Non-pigmented ciliary epithelial cell (primary cell): ENCODE data around the gene SLC13A4.
"Not testable (repeated sequence)": the region's sequence is repeated elsewhere in the genome, so short reads cannot be mapped to it uniquely, and the experiment has no call there.

Experiments used
- DNase-seq: peaks from one replicate; pipeline ENCODE4 v3.0.0-alpha.2; 2010; ENCODE audit warnings: low read depth

The SLC13A4 gene

DNA sequence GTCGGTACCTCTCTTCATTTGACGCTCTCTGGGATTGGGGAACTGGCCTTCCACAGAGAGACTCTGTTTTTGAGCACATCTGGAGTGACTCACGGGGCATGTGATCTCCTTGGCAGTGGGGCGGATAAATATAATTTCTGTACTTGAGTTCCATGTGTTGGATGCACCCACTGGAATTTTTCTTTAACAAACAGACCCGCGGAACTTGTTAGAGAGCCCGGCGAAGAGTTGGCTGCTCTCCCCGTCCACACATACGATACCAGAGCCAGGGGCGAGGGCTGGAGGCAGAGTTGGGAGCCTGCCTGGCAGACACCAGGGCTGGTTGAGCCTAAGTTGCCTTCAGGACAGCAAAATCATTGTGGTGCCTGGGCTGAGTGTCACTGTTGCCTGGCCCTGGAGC is 20.8 kb upstream of the SLC13A4 start, which contains the start of gene FAM180A:
Gene FAM180A (minus strand): TSS at position 44 of the 400 bp plus-strand sequence. CDS start 233 bp downstream, outside the sequence.
- DNase-seq = no peak

DNA sequence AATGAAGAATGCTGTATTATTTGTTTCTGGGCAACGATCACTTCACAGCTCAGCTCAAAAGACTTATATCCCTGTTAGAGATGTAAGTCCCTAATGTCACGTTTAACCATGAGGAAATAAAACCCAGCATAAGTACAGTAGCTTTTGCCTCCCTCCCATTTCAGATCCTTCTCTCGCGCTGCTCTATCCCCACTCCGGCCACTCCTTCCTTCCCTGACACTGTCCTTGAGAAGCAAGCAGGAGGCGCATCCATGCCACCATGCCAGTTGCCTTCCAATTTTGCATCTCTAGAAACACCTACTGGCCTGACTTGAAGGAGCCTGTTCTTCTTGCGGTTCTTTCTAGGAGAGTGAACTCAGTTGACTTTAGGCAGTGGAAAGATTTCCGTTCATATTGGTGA is 19.4 kb upstream of the SLC13A4 start:
- no peak for DNase-seq

- peak; percentile 81 for DNase-seq
Observed at GRCh38 chr7:135745703-135746312, 17.8 kb upstream of the SLC13A4 start.

DNA sequence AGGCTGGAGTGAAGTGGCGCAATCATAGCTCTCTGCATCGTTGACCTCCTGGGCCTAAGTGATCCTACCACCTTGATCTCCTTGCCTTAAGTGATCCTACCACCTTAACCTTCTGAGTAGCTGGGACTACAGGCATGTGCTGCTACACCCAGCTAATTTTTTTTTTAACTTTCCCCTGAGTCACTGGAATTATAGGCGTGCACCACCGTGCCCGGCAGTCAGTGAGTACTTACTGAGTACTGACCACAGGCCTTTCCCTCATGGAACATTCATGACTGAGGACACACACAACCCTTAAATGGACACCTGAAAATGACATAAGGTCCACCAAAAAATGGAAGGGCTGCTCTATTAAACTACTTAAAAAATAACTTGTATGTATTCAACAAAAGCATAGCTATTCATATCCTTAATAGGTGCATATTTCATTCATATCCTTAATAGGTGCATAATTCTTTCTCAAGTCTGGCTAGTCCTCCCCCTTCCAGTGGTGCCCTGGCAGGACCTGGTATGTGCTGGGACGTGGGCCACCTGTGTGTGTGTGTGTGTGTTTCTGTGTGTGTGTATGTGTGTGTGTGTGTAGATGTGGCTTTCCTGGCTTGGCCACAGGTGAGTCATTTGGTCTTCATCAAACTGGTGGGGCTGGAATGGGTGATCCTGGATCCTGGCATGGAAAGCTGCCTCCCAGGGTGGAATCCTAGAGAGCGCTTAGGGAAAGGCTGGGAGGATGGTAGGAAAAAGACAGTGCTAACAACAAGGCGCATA is 17.1 kb upstream of the SLC13A4 start:
- DNase-seq = no peak

GRCh38 chr7:135743907-135744731 is 16.1 kb upstream of the SLC13A4 start:
- no peak for DNase-seq

GRCh38 chr7:135742371-135742770 is 14.4 kb upstream of the SLC13A4 start:
- no peak for DNase-seq

DNA sequence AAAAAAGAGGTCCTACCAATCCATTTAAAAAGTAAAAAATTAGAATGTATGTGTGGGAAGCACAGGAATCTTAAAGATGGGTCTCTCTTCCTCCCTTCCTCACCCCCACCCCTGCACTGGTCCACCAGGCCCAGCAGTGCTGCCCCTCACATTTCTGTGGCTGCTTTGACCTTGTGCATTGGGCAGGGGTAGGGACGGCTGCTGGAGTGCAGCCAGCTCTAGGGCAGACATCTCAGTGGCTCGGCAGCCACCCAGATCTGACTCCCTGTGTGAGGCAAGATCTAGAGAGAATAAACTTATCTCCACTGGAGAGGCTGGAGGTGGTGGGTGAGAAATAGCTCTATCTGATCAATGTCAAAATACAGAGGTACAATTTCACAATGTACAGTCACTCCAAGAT is 13.9 kb upstream of the SLC13A4 start:
- no peak for DNase-seq

GRCh38 chr7:135740889-135741288 is 12.9 kb upstream of the SLC13A4 start:
- no peak for DNase-seq

DNA sequence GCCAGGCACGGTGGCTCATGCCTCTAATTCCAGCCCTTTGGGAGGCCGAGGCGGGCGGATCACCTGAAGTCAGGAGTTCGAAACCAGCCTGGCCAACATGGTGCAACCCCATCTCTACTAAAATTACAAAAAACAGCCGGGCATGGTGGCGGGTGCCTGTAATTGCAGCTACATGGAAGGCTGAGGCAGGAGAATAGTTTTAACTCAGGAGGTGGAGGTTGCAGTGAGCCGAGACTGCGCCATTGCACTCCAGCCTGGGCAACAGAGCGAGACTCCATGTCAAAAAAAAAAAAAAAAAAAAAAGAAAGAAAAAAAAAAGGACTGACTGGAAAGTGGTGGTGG is 9.3 kb upstream of the SLC13A4 start:
- not testable (repeated sequence) for DNase-seq

DNA sequence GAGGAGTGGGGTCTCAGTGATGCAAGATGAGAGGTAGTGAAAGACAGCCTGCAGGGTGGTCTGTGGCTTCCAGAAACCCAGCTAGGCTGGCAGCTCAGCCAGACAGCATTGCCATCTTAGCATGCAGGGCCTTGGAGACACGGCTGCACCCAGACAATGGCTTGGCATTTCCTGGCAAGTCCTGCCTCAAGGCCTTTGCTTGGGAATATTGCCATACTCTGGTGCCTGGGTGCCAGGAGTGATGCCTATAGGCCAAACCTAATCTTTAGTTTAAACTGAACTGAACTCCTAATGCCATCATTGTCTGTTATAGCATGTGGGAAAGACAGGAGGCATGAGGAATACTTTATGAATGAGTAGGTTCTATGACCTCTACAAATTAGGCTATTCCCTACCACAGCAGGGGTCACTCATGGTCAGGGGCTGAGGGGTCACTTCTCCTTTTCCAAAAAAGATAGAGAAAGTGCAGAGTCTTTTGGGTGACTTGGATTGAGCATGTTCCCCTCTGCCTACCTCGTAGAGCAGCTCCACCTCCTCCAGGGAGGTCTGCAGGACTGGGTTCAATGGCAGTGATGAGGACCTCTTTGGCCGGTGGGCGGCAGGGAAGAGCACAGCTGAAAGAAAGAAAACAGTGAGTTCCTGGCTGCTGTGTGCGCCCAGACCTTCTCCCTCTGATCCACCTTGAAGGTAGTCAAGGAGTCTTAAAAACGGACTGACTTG is 8.8 kb upstream of the SLC13A4 start:
- DNase-seq = no peak

- no peak for DNase-seq
Observed at GRCh38 chr7:135734343-135734689, 6.3 kb upstream of the SLC13A4 start.

GRCh38 chr7:135733603-135734342 is 5.8 kb upstream of the SLC13A4 start:
- DNase-seq = no peak

DNA sequence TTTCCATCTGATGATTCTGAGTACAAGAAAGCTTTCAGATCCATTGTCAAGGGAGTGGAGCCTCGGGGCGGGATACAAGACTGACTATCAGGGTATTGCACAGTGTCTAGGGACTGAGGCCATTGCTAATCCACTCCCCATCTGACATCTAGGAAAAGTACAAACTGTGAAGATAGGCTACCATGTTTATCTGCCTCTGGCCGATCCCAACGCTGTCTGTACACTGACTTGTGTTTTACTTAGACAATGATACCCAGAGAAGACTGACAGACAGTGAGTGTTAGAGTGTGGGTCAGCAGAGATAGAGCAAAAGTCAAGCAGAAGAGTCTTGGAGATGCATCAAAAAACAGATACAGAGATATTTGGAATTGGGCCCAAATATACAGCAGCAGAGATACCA is 3.1 kb upstream of the SLC13A4 start:
- DNase-seq = no peak

DNA sequence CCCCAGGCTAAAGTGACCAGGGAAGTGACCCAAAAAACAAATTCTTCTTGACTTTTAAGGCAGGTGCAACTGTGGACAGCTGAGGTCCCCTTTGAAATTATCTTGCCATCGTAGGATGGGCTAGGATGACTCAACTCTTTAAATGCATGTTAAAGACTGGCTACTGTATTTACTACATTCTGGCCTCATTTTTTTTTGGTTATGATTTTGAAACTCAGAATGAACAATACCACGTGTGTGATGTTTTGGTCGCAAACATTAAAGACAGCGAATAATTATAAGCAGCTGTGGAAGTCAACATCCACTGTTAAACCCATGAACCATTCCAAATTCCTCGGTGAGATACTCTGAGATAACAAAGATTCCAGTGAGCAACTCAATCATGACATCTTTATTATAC is 1.2 kb upstream of the SLC13A4 start:
- no peak for DNase-seq

DNA sequence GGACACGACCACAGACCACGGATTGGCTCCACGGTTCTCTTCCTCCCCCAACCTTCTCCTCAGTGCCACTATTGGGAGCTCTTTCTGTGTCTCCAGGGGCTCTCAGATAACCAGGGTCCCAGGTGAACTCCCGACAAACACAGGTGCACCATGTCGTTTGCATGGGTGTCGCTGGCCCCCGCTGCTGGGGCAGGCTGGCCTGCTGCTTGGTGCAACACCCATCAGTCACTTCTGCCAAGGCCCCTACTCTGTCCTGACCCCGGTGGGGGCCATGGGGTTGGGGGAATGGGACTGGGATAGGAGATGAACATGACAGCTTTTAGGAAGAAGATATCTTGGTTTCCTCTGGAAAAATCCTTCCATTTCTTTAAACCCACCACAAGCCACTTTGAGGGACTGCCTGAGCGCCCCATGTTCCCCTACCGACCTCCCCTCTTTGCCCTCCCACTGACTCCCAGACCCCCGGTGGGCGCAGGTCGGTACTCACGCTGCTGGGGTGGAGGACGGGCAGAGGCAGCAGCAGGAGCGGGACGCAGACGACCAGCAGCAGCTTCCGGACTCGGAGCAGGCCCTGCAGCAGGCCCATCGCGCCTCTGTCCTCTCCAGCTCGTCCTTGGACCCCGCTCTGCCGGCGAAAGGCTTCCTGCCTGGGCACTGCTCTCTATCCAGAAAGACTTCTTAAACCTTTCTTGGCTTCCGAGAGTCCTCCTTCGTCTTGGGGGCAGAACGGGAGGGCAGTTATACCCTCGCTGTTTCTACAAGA is 894 bp downstream of the SLC13A4 start:
- no peak for DNase-seq

- DNase-seq = no peak
Observed at GRCh38 chr7:135726276-135726788, 1.7 kb downstream of the SLC13A4 start.

DNA sequence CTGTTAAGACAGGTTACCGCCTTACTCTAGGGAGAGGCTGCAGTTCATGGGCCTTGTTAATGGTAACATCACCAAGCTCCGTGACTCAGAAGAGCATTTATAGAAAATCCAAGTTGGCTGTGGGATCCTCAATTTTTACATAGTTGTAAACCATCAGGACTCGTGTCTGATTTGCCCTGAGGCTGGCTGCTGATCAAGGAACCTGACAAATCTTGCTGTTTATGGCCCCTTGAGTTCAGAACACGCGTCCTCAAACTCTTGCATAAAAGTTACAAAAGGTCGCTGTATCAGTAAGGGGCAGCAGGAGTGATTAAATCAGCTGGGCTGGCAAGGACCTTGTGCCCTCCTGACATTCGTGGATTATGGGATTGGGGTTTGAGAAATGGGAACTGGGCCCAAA is 4.6 kb downstream of the SLC13A4 start:
- no peak for DNase-seq

GRCh38 chr7:135721198-135721820 is 6.7 kb downstream of the SLC13A4 start:
- no peak for DNase-seq

DNA sequence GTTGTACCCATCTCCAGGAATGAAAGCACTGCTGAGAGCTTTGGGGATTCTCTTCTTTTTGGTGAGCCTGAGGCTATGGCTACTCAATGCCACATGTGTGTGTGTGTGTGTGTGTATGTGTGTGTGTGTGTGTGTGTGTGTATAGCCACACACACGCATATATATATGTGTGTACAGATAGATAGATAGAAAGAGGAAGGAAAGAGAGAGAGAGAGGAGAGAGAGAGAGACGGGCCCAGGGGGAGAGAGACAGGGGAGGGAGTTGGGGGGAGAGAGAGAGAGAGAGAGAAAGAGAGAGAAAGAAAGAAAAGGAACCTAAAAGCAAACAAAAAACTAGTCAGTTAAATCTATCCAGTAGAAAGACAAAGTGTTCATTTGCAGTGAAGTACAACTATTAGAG is 8.3 kb downstream of the SLC13A4 start:
- DNase-seq = no peak

DNA sequence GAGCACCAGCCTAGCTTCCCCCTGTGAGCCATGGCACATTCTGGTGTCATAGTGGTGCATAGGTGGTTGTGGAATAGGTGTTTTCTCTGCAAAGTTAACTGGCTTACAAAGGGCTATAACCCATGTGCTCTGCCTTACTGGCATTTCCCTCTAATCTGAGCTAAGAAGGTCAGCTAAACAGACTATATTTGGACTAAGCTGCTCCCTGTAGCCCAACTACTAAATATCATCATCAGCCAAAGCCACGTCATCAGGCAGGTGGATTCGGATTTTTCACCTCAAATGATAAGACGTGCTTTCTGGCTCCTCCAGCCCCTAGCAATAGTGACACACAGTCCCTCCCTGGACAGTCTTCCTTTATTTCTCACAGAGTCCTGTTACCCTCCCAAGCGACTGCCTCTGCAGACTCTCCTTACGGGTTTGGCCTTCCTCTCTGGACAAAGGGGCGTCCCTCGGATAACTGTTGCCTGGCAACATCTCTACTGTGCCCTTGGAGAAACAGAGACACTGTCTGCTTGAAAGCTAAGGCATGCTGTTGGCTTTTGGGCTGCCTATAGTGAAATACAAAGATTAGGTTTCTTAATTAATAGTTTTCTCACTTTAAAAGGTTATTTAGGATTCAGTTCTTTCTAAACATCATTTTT is 9.1 kb downstream of the SLC13A4 start:
- DNase-seq = no peak
